ENCODE results near the gene CDH1. TPM values are rescaled to one million over a fixed set of nuclear protein-coding genes. Genes with fewer than 3 reads are reported as not detected.
A peak's percentile ranks its signal among the peaks of the same experiment; 100 is the strongest.

The CDH1 gene
- total and polyA plus RNA-seq, 3 experiments from 2014 or later, result 0.18 to 0.94 (median 0.37) TPM

DNA sequence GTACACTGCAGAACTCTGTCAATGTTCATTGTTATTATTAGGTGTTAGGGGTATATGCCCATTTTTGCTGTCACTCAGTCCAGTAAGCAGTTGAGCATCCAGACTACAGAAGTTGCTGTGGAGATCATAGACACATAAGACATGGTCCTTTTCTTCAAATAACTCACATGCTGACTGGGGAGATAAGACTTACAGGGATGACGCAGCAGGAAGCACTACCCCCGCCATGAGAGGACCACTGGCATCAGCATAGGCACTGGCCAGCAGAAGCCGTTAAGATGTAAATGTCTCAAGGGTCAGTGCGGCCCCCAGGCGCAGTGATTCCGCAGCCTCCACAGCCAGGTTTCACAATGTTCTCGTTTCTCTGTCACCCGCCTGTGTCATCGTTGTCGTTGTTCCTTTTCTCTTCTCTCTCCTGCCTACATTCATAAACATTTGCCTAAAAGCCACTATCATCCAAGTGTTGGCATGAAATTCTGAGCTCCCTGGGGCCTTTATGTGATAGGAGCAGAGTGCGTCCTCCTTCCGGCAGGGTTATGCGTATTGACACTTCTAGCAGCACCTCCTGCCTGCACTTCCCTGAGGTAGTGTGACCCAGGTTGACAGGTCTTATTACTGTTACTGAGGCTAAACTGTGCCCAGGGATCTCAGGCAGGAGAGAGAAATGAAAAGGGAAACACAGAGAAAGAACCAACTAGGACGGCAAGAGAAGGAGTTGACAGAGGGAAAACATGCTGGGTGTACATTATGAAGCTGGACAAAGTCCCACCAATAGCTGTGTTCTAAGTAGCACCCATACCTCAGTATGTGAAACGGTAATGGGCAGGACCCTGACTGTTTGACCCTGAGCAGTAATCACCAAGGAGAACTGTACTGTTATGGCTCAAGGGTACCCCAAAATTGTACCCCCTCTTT lies 124.1 kb downstream of the CDH1 start:
- no peak for DNase-seq
- H3K9me3 Mint-ChIP-seq, result no peaks in the 10 kb centered on the region
- H3K36me3 Mint-ChIP-seq, result peaks cover 8 to 55% (median 22%) of the 10 kb centered on the region in 3 donors

DNA sequence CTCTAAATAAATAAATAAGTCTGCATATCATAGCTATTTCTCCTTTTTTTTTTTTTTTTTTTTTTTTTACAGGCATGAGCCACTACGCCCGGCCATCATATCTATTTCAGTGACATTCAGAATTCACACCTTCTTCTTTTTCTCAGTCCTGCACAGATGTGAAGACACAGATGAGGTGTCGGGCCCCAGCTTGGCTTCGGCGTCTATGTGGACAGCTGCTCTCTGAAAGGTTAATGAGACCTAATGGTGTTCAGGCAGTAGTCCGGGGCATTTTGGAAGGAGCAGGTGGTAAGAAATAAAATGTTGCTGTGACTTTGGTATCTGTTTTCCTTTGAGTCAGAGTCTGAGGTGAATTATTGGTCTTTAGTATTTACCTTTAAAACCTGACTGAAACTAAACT lies 129.8 kb downstream of the CDH1 start:
- Histone ChIP-seq H3K27me3 (ENCODE audit: insufficient read depth, low read length, poor library complexity, severe bottlenecking) (no peaks in the 10 kb centered on the region), H3K4me3 (ENCODE audit: low read length) (no peak overlapping the region), H3K4me1 (ENCODE audit: insufficient read depth, low read length) (no peaks in the 10 kb centered on the region), H3K36me3 (ENCODE audit: insufficient read depth, low read length) (peaks cover 4% of the 10 kb centered on the region), H3K27ac (ENCODE audit: low read depth, low read length) (no peak overlapping the region), H3K9me3 (ENCODE audit: low read length) (no peaks in the 10 kb centered on the region)
- Mint-ChIP-seq H3K9me3 (no peaks in the 10 kb centered on the region), H3K36me3 (peaks cover 18 to 69% (median 21%) of the 10 kb centered on the region in 3 donors), H3K27ac (no peak overlapping the region), H3K4me1 (peaks cover 0 to 7% (median 4%) of the 10 kb centered on the region in 3 donors), H3K4me3 (no peak overlapping the region), H3K27me3 (no peaks in the 10 kb centered on the region)
- DNase-seq, result no peak
- ChIA-PET CTCF (no interaction called here), POLR2A (no interaction called here)

More for the DNA sequence above, 124.1 kb downstream of the CDH1 start:
- no peak overlapping the region for H3K4me3 ChIP-seq (ENCODE audit: low read length)
- Mint-ChIP-seq H3K4me1 (peaks cover 20 to 31% (median 30%) of the 10 kb centered on the region in 3 donors), H3K27ac (peak overlapping the region in 1 of 8 donors; percentile 53), H3K27me3 (peaks cover 0 to 3% of the 10 kb centered on the region in 2 donors), H3K4me3 (no peak overlapping the region)
- no peak overlapping the region for H3K27ac ChIP-seq (ENCODE audit: low read depth, low read length)
- POLR2A ChIA-PET, result no interaction called here
- H3K36me3 ChIP-seq (ENCODE audit: insufficient read depth, low read length), result peaks cover 4% of the 10 kb centered on the region
- H3K27me3 ChIP-seq (ENCODE audit: insufficient read depth, low read length, poor library complexity, severe bottlenecking), result no peaks in the 10 kb centered on the region
- no peaks in the 10 kb centered on the region for H3K9me3 ChIP-seq (ENCODE audit: low read length)
- CTCF ChIA-PET, result no interaction called here
- H3K4me1 ChIP-seq (ENCODE audit: insufficient read depth, low read length), result no peaks in the 10 kb centered on the region

DNA sequence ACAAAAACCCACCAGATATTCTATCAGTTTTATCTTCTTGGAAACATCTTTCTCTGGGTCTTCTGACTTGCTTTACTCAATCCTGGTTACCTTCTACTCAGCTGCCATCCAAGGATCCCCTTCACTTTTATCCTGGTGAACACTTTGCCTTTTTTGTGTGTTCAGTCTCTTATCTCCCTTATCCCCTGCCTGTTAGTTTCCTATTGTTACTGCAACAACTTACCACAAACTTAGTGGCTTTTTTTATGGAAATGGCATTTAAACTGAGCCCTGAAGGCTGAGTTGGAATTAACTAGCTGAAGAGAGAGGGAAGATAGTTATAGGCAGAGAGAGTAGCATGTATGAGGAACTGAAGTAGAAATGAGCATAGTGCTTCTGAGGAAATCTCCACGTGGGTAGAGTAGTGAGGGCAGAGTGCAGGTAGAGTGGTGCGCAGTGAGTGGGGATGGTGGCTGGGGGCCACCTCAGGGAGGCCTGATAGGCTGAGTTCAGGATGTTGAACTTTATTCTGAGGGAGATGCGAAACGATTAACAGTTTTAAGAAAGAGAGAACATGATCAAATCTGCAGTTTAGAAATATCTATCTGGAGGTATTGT lies 132.5 kb downstream of the CDH1 start:
- ChIA-PET CTCF (interaction anchor here (1.0 kb wide), 1 partner anchor 22 kb away, joined by 3 read pairs; no protein-coding TSS in a partner anchor), POLR2A (no interaction called here)
- H3K36me3 Mint-ChIP-seq, result peaks cover 23 to 69% (median 31%) of the 10 kb centered on the region in 3 donors
- Histone ChIP-seq H3K27ac (ENCODE audit: low read depth, low read length) (no peak overlapping the region), H3K27me3 (ENCODE audit: insufficient read depth, low read length, poor library complexity, severe bottlenecking) (no peaks in the 10 kb centered on the region), H3K9me3 (ENCODE audit: low read length) (no peaks in the 10 kb centered on the region), H3K4me3 (ENCODE audit: low read length) (no peak overlapping the region), H3K36me3 (ENCODE audit: insufficient read depth, low read length) (no peaks in the 10 kb centered on the region), H3K4me1 (ENCODE audit: insufficient read depth, low read length) (no peaks in the 10 kb centered on the region)
- peaks cover 0 to 7% (median 4%) of the 10 kb centered on the region in 3 donors for H3K4me1 Mint-ChIP-seq
- no peak overlapping the region for H3K4me3 Mint-ChIP-seq
- no peak for DNase-seq
- H3K27me3 Mint-ChIP-seq, result no peaks in the 10 kb centered on the region
- no peaks in the 10 kb centered on the region for H3K9me3 Mint-ChIP-seq
- peak overlapping the region in 4 of 8 donors; percentile 25 to 39 (median 30) for H3K27ac Mint-ChIP-seq

DNA sequence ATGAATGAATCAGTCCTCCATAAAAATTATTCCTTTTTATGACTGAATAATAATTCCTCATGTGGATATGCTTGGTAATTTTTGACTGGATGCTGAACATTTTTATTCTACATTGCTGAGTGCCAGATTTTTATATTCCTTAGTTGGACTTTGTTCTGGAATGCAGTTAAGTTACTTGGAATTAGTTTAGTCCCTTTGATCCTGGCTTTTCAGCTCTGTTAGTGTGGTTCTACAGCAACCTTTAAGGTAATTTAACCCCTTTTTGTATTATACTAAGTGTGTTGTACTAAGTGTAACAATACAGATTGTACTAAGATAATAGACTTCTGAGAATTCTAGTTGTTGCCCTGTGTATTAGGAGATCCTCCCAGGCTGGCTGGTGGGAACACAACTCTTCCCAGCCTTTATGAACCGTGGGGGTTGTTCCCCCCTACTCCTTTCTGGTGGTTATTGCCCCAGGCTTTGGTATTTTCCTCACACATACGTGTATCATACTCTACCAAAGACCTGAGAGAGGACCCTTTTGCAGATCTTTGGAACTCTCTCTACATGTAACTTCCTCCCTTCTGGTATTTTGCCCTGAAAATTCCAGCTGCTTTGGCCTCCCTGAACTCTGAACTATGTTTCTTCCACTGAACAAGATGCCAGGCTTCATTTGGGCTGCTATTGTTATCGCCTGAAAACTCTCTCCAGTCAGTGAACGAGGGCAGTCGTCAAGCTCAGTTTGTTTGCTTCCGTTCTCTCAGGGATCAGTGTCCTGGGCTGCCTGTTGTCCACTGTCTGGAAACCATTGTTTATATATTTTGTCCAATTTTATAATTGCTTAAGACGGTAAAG lies 136.8 kb downstream of the CDH1 start:
- Histone ChIP-seq H3K4me1 (ENCODE audit: insufficient read depth, low read length) (no peaks in the 10 kb centered on the region), H3K27me3 (ENCODE audit: insufficient read depth, low read length, poor library complexity, severe bottlenecking) (no peaks in the 10 kb centered on the region), H3K27ac (ENCODE audit: low read depth, low read length) (no peak overlapping the region), H3K4me3 (ENCODE audit: low read length) (no peak overlapping the region), H3K36me3 (ENCODE audit: insufficient read depth, low read length) (peaks cover 4% of the 10 kb centered on the region), H3K9me3 (ENCODE audit: low read length) (no peaks in the 10 kb centered on the region)
- Mint-ChIP-seq H3K4me3 (no peak overlapping the region), H3K4me1 (peaks cover 0 to 7% (median 3%) of the 10 kb centered on the region in 3 donors), H3K9me3 (no peaks in the 10 kb centered on the region), H3K36me3 (peaks cover 27 to 79% (median 37%) of the 10 kb centered on the region in 3 donors), H3K27ac (no peak overlapping the region), H3K27me3 (no peaks in the 10 kb centered on the region)
- POLR2A ChIA-PET, result no interaction called here
- CTCF ChIA-PET, result no interaction called here
- no peak for DNase-seq

DNA sequence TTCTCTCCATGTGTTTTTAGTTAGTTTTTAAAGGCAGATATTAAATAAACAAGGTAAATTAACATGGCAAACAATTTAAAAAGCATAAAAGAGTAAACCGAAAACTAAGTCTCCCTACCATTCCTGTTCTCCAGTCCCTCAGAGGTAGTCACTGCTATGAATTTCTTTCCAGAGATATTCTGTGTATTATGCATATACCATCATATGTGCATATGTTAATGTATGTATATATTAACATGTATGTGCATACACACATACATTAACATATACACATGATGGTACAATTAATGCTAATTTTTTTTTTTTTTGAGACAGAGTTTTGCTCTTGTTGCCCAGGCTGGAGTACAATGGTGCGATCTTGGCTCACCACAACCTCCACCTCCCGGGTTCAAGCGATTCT lies 138.8 kb downstream of the CDH1 start:
- Mint-ChIP-seq H3K9me3 (no peaks in the 10 kb centered on the region), H3K36me3 (peaks cover 16 to 70% (median 28%) of the 10 kb centered on the region in 3 donors), H3K4me3 (no peak overlapping the region), H3K4me1 (peaks cover 0 to 3% (median 0%) of the 10 kb centered on the region in 3 donors), H3K27ac (no peak overlapping the region), H3K27me3 (no peaks in the 10 kb centered on the region)
- no peaks in the 10 kb centered on the region for H3K9me3 ChIP-seq (ENCODE audit: low read length)
- no peak overlapping the region for H3K4me3 ChIP-seq (ENCODE audit: low read length)
- no peaks in the 10 kb centered on the region for H3K27me3 ChIP-seq (ENCODE audit: insufficient read depth, low read length, poor library complexity, severe bottlenecking)
- ChIA-PET CTCF (no interaction called here), POLR2A (no interaction called here)
- H3K4me1 ChIP-seq (ENCODE audit: insufficient read depth, low read length), result no peaks in the 10 kb centered on the region
- H3K27ac ChIP-seq (ENCODE audit: low read depth, low read length), result no peak overlapping the region
- peaks cover 4% of the 10 kb centered on the region for H3K36me3 ChIP-seq (ENCODE audit: insufficient read depth, low read length)
- no peak for DNase-seq

DNA sequence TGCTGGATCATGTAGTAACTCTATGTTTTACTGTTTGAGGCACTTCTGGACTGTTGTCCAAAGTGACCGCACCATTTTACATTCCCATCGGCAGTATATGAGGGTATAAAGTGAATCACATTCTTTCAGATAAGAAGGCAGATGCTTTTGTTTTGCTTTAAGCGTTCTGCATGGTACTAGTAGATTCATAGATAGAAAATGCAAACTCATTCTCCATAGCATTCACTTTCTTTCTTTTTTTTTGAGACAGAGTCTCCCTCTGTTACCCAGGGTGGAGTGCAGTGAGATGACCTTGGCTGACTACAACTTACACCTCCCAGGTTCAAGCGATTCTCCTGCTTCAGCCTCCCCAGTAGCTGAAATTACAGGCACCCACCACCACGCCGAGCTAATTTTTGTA lies 146.6 kb downstream of the CDH1 start:
- H3K36me3 Mint-ChIP-seq, result peaks cover 0 to 60% (median 14%) of the 10 kb centered on the region in 3 donors
- no peaks in the 10 kb centered on the region for H3K9me3 Mint-ChIP-seq
- no peaks in the 10 kb centered on the region for H3K27me3 Mint-ChIP-seq
- H3K4me1 Mint-ChIP-seq, result no peaks in the 10 kb centered on the region
- H3K27ac Mint-ChIP-seq, result no peak overlapping the region
- H3K4me3 ChIP-seq (ENCODE audit: low read length), result no peak overlapping the region
- H3K27ac ChIP-seq (ENCODE audit: low read depth, low read length), result no peak overlapping the region
- H3K9me3 ChIP-seq (ENCODE audit: low read length), result no peaks in the 10 kb centered on the region
- H3K27me3 ChIP-seq (ENCODE audit: insufficient read depth, low read length, poor library complexity, severe bottlenecking), result no peaks in the 10 kb centered on the region
- POLR2A ChIA-PET, result no interaction called here
- no peak for DNase-seq
- CTCF ChIA-PET, result interaction anchor here (1.3 kb wide), 1 partner anchor 36 kb away, joined by 3 read pairs; no protein-coding TSS in a partner anchor
- no peaks in the 10 kb centered on the region for H3K36me3 ChIP-seq (ENCODE audit: insufficient read depth, low read length)
- H3K4me1 ChIP-seq (ENCODE audit: insufficient read depth, low read length), result no peaks in the 10 kb centered on the region
- H3K4me3 Mint-ChIP-seq, result no peak overlapping the region

DNA sequence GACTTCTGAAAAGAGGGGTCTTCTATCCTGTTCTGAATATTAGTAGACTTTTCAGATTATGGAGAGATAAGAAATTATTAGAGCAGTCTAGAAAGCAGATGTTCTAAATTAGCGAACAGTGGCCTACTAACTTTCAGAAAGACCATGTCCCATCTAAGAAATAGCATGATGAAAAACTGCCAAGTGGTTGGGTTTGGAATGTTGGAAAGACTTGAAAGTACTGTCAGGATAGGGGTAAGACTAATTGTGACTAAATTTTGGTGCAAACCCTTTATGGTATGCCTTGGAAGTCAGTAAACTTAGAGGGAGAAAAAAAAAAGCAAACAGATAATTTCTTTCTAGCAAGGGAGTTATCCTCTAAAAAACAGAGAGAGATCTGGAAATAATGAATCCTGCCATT lies 147.3 kb downstream of the CDH1 start:
- H3K36me3 Mint-ChIP-seq, result peaks cover 0 to 58% (median 14%) of the 10 kb centered on the region in 3 donors
- Histone ChIP-seq H3K27ac (ENCODE audit: low read depth, low read length) (no peak overlapping the region), H3K27me3 (ENCODE audit: insufficient read depth, low read length, poor library complexity, severe bottlenecking) (no peaks in the 10 kb centered on the region), H3K4me3 (ENCODE audit: low read length) (no peak overlapping the region), H3K9me3 (ENCODE audit: low read length) (no peaks in the 10 kb centered on the region), H3K4me1 (ENCODE audit: insufficient read depth, low read length) (no peaks in the 10 kb centered on the region), H3K36me3 (ENCODE audit: insufficient read depth, low read length) (no peaks in the 10 kb centered on the region)
- H3K9me3 Mint-ChIP-seq, result no peaks in the 10 kb centered on the region
- H3K4me1 Mint-ChIP-seq, result no peaks in the 10 kb centered on the region
- no peaks in the 10 kb centered on the region for H3K27me3 Mint-ChIP-seq
- DNase-seq, result no peak
- ChIA-PET CTCF (interaction anchor here (1.3 kb wide), 1 partner anchor 37 kb away, joined by 3 read pairs; no protein-coding TSS in a partner anchor), POLR2A (no interaction called here)
- no peak overlapping the region for H3K27ac Mint-ChIP-seq
- H3K4me3 Mint-ChIP-seq, result no peak overlapping the region
